Stimulated activated CD8-positive, alpha-beta memory T cell treated with anti-CD3 and anti-CD28 coated beads, Interleukin-4, amount 100 ng/mL, for 1 hour (primary cell): ENCODE results near the gene MRC1.
"Not testable (repeated sequence)": the region's sequence is repeated elsewhere in the genome, so short reads cannot be mapped to it uniquely, and the experiment has no call there.

Experiments
- DNase-seq, 2 donors: peaks; one replicate each; pipeline ENCODE4 v3.0.0-alpha.2; 2020; ENCODE audit warnings: low read depth in 2 of 2, low spot score in 1 of 2

The MRC1 gene

GRCh38 chr10:17904564-17904963 is 95.4 kb downstream of the MRC1 start:
- DNase-seq = no peak

GRCh38 chr10:17905491-17905890 is 96.3 kb downstream of the MRC1 start:
- no peak for DNase-seq

GRCh38 chr10:17906002-17906401 is 96.9 kb downstream of the MRC1 start:
- DNase-seq = no peak

- no peak for DNase-seq
Observed at GRCh38 chr10:17907641-17908040, 98.5 kb downstream of the MRC1 start.

- DNase-seq = no peak
Observed at GRCh38 chr10:17910125-17910789, 101.1 kb downstream of the MRC1 start.

- no peak for DNase-seq
Observed at GRCh38 chr10:17912754-17913153, 103.6 kb downstream of the MRC1 start.

- DNase-seq = no peak
Observed at GRCh38 chr10:17913604-17914003, 104.5 kb downstream of the MRC1 start.

GRCh38 chr10:17914169-17915045 is 105.3 kb downstream of the MRC1 start:
- DNase-seq = no peak

- no peak for DNase-seq
Observed at GRCh38 chr10:17915181-17915580, 106.0 kb downstream of the MRC1 start.

GRCh38 chr10:17918187-17918903 is 109.2 kb downstream of the MRC1 start:
- DNase-seq = no peak

- DNase-seq = no peak
Observed at GRCh38 chr10:17921378-17921777, 112.2 kb downstream of the MRC1 start.

GRCh38 chr10:17923728-17924127 is 114.6 kb downstream of the MRC1 start:
- DNase-seq = no peak

- DNase-seq = no peak
Observed at GRCh38 chr10:17943033-17943745, 134.0 kb downstream of the MRC1 start.

GRCh38 chr10:17950269-17950668 is 141.1 kb downstream of the MRC1 start:
- not testable (repeated sequence) for DNase-seq

GRCh38 chr10:17950726-17951125 is 141.6 kb downstream of the MRC1 start:
- DNase-seq = no peak

- DNase-seq = no peak
Observed at GRCh38 chr10:17951868-17952371, 142.8 kb downstream of the MRC1 start, which contains the start of gene SLC39A12. TSS of gene SLC39A12 (plus strand) at chr10:17951918. CDS start at chr10:17953277, 1,359 bp downstream.

GRCh38 chr10:17954372-17954771 is 145.2 kb downstream of the MRC1 start:
- DNase-seq = not testable (repeated sequence)

- no peak for DNase-seq
Observed at GRCh38 chr10:17954861-17955260, 145.7 kb downstream of the MRC1 start.

- no peak for DNase-seq
Observed at GRCh38 chr10:17958049-17958448, 148.9 kb downstream of the MRC1 start.

GRCh38 chr10:17959870-17960269 is 150.7 kb downstream of the MRC1 start:
- DNase-seq = no peak
